ENCODE results near the gene ISM1. TPM values are rescaled to one million over a fixed set of nuclear protein-coding genes. Genes with fewer than 3 reads are reported as not detected.
"Not testable (repeated sequence)": the region's sequence is repeated elsewhere in the genome, so short reads cannot be mapped to it uniquely, and the experiment has no call there.

Gene ISM1
- total RNA-seq, 1 donor from 2014 or later = 1.7 TPM

GRCh38 chr20:13221673-13222318 is 722 bp downstream of the ISM1 start:
- ATAC-seq = peak; percentile 82

DNA sequence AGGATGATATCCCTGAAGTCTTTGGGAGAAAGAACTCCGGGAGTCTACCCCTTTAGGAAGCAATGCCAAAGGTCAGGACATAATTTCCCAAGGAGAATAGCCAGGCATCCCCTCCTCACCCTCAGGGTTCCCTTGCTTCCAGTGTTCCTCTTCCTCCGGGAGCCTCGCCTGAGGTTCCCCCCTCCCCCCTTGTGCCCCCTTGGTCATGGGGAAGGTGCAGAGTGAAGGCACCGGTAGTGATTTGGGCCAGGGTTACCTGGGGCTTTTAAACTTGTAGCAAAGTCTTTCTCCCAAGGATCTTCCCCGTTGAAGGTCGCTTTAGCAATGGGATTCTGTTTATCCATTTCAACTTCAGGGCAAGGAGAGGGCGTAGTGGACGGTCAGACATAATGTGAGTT is 1.2 kb downstream of the ISM1 start:
- no peak for ATAC-seq

GRCh38 chr20:13223736-13224520 is 2.9 kb downstream of the ISM1 start:
- ATAC-seq = no peak

GRCh38 chr20:13226367-13226766 is 5.3 kb downstream of the ISM1 start:
- no peak for ATAC-seq

DNA sequence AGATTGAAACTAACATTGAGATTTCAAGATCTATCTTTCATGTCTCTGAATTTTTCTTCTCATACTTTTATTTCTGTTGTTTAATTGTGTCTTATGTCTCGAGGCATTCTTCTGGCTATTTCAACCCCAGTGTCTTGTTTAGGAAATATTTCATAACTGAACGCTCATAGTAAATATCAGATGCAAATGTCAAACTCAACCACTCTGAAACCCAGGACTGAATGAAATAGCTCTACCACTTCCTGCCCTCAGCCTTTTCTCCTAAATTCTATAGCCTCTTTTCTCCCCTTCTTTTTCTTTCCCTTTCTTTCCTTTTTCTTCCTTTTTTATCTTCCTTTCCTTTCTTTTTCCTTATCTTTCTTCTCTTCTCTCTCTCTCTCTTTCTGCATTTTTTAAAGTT is 7.7 kb downstream of the ISM1 start:
- no peak for ATAC-seq

- no peak for ATAC-seq
Observed at GRCh38 chr20:13229538-13229937, 8.5 kb downstream of the ISM1 start.

GRCh38 chr20:13231031-13231752 is 10.1 kb downstream of the ISM1 start:
- ATAC-seq = peak; percentile 37

DNA sequence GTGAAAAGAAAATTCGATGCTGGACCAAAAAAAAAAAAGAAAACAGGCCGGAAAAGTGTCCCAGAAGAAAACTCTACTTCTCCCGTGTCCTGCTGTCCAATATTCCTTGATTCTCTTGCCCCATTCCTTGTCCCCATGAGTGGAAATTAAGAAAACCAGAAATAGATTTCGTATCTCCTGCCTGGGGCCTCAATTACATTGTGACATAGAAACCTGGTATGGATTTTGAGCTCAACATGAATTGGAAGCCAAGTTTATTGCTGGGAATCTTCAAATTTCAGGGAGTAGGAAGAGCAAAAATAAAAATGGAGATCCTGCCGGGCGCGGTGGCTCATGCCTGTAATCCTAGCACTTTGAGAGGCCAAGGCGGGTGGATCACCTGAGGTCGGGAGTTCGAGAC is 11.9 kb downstream of the ISM1 start:
- no peak for ATAC-seq

DNA sequence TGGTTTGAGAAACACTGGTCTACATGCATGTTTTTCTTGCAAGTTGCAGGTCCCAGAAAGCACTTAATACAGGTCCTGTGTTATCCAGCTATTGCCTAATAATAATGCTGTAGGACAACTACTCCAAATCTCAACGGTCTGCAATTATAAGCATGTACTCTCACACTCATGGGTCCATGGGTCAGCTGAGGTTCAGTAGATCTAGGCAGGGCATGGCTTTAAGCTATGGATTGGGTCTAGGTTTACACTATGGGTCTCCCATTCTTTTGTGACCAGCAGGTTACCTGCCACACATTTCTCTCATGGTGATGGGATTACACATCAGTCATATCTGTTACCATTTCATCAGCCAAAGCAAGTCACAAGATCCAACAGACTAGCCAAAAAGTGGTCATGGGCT is 13.9 kb downstream of the ISM1 start:
- no peak for ATAC-seq

GRCh38 chr20:13236360-13236759 is 15.3 kb downstream of the ISM1 start:
- ATAC-seq = not testable (repeated sequence)

- no peak for ATAC-seq
Observed at GRCh38 chr20:13236990-13237720, 16.1 kb downstream of the ISM1 start.

DNA sequence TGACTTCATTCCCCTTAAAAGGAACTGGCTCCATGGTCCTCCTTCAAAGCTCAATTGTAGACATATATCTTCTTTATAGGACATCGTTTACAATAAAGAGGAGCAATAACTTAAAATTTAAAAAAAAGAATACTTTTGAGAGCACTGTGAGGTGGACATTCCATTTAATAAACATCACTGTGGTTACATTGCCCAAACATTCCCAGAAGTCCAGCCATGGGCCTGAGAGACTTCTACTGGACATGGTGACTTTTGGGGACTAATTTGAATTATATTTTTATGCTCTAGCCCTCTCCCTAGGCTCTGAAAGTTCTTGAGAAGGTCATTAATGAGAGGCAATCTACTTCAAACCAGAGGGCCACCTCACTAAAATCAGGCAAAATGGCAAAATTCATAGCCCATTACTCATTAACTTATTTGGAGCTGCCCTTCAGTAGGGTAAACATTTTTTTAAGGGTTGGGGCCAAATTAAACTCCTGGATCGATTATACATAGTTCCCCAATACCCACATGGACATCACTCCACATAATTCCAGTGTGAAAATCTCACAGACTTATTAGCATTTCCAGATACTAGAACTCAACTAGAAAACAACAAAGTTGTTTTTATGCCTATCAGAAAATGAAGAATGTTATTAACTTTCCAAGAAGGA is 17.1 kb downstream of the ISM1 start:
- no peak for ATAC-seq

DNA sequence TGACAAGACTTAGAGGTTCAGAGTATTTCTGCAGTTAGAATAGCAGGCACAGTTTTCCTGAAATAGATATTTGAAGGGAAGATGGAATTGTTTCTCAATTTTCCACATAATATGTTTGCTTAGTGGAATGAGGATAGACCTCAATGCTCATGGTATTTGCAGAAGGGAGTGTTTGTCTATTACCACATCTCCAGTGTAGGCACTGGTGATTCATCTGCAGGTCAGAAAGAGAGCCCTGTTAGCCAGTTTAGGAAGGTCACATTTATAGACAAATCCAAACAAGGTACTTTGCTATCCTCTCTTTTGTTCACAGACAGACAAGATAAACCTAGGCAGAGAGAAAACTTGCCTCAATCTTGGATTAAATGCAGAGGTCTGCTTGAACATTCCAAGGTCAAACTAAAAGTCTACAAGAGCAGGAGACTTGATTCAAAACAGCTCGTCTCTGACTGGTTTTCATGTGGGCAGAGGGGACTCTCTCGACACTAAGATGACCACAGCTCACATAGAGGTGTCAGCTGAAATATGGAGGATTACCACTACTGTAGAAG is 22.8 kb downstream of the ISM1 start:
- ATAC-seq = peak; percentile 67

- ATAC-seq = no peak
Observed at GRCh38 chr20:13245250-13245723, 24.2 kb downstream of the ISM1 start.

DNA sequence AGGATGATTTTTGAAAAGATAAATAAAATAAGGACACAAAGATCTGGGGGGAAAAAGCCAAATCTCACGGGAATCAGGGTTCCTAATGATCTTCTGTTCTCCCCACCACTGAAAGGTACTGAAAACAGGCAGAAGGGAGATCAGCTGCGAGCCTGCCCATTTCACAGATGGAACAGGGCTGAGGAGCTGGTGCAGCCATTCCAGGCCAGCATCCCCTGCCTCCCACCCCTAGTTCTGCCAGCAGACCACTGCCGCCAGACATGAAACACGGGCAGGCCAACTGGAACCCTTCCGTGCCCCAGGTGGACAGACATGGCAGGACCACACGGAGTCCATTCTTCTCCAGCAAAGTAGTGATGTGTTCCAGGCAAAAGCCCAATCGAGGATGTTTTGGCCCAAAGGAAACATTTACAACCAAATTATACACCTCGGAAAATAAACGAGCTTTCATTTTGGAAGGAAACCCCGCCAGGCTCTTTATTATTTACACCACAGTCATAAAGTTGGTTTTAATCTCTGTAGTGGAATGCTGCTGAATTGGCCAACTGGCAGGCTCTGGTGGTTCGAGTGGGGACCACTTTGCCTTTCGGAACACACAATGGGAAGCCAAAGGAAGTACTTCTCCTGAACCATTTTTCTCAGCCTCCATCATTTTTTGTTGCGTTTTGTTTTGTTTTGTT is 28.2 kb downstream of the ISM1 start:
- no peak for ATAC-seq

GRCh38 chr20:13249798-13250170 is 28.7 kb downstream of the ISM1 start:
- no peak for ATAC-seq

- no peak for ATAC-seq
Observed at GRCh38 chr20:13250251-13250650, 29.2 kb downstream of the ISM1 start.

DNA sequence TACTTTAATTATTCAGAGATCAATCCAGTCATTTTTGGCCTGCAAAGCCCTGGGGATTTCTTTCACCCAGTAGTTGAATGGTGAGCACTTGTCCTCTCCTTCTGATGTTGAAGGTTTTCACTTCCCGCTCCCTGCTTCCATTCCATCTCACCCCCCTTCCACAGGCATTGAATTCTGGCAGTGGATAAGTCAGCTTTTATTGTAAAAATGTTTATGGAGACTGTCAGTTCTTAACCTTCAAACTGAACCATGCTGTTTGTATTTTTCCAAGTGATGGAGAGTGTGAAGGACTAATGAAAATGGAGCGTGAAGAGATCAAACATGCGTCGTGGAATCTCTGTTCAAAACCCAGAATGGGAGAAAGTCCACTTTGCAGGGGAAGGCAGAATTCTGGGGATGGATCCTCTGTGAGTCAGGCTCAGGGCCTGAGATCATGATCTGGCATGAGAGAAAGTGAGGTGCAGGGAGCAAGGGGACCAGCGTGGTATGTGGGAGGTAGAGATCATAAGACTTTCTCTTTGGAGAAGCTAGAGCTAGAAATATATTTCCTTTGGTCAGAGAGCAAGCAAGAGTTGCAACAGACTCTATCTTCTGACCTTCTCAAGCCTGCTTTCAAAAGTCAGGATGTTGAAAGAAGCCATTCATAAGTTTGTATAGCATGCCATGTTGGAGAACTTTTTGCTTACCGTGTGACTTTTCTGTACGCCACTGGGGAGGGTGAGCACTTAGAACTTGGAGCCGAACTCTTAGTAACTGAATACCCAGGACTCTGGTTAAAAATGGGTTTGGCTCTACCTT is 30.2 kb downstream of the ISM1 start:
- no peak for ATAC-seq

DNA sequence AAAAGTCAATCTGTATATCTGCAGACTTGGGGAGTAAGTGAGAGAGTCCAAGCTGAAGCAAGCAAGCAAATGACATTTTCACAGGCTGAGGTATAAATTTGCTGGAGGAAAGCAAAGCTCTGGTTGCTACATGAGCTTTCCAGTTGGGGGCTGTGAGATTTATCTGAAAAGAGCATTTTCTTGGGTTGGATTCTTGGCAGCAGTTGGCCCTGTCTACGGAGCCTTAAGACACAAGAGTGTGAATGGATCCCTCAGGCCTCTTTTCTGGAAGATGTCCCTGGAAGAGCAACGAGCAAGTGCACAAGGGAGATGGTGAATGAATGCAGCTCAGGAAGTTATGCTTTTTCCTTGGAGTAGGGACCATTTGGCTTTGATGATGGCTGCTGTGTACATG is 30.8 kb downstream of the ISM1 start:
- no peak for ATAC-seq

GRCh38 chr20:13255356-13255755 is 34.3 kb downstream of the ISM1 start:
- ATAC-seq = no peak

DNA sequence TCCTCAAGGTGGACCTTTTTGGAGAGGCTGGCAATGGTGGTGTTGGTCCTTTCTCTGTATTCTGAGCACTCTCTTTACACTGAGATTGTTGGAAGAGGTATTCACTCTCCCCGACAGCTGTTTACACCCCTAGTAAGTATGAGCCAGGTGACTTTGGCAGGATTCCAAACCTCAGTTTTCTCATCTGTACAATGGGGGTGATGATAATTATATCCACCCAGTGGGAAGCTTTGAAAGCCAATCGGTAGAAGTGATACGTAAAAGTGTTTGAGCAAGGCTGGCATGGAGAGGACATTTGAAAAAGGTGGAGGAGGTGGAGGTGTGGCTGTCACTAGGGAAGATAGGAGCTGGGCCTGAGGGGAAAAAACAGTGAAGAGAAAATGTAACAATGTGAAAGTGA is 35.5 kb downstream of the ISM1 start:
- ATAC-seq = no peak
